Subcutaneous adipose tissue (tissue), 4 donors: ENCODE results near the gene TPRN. TPM values are rescaled to one million over a fixed set of nuclear protein-coding genes. Genes with fewer than 3 reads are reported as not detected.

Experiments used
- total RNA-seq, 4 donors: library from RNA; depleted of rRNA; stranded (reverse); fragments of >200 nt; gene quantifications; one replicate each; pipeline ENCODE4 v1.1.0, GENCODE V29; 2016
- TF ChIP-seq, protein P1 (sequence below): fragments of 450-650 bp; IDR thresholded peaks from one replicate; pipeline ENCODE4 v1.5.1; 2016; ENCODE audit warnings: low read depth, mild to moderate bottlenecking, control low read depth, antibody characterized with exemption, moderate library complexity

TPRN gene
- total RNA-seq, 4 donors from 2014 or later: 1.8 to 10.5 (median 4.9) TPM

DNA sequence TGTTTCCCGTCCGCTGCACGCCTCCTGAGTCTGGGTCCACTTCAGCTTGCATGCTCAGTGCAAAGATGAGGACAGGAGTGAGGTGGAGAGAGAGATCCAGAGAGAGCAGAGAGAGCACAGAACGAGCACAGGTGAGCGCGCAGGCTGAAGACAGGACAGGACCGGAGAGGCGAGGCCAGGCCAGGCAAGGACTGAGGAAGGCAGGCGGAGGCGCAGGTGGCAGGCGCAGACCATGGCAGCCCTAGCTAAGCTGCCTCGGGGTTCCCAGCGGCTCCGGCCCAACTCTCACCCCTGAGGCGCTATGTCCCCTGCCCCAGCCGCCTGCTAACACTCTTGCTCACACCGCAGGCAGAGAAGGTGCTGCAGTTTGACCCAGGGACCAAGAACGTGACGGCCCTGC, 51.9 kb downstream of the TPRN start:
- TF ChIP-seq, protein P1, sequence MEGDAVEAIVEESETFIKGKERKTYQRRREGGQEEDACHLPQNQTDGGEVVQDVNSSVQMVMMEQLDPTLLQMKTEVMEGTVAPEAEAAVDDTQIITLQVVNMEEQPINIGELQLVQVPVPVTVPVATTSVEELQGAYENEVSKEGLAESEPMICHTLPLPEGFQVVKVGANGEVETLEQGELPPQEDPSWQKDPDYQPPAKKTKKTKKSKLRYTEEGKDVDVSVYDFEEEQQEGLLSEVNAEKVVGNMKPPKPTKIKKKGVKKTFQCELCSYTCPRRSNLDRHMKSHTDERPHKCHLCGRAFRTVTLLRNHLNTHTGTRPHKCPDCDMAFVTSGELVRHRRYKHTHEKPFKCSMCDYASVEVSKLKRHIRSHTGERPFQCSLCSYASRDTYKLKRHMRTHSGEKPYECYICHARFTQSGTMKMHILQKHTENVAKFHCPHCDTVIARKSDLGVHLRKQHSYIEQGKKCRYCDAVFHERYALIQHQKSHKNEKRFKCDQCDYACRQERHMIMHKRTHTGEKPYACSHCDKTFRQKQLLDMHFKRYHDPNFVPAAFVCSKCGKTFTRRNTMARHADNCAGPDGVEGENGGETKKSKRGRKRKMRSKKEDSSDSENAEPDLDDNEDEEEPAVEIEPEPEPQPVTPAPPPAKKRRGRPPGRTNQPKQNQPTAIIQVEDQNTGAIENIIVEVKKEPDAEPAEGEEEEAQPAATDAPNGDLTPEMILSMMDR: no peak

- TF ChIP-seq, protein P1: no peak
These were observed 52.3 kb downstream of the TPRN start for GRCh38 chr9:137148242-137148641.

DNA sequence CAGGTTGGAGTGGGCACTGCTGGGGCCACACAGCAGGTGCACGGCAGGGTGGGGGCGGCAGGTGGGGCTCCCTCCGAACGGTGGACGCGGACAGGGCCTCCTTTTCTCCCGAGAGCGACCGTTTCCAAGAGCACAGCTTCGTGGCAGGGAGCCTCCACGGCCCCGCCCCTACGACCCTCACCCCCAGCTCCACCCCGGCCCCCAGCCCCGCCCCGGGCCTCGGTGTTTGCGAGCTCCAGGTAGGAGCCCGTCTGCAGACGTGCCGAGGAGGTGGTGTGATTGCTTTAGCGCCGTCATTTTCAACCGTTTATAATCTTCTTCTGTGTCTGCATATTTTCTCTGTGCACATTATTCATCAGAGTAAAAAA, 52.8 kb downstream of the TPRN start:
- TF ChIP-seq, protein P1: no peak

GRCh38 chr9:137147091-137147792, 53.3 kb downstream of the TPRN start:
- TF ChIP-seq, protein P1: no peak

- TF ChIP-seq, protein P1: no peak
These were observed 54.0 kb downstream of the TPRN start for GRCh38 chr9:137146527-137146918.

GRCh38 chr9:137145731-137146526, 54.6 kb downstream of the TPRN start:
- TF ChIP-seq, protein P1: no peak

- TF ChIP-seq, protein P1: no peak
These were observed 57.1 kb downstream of the TPRN start for GRCh38 chr9:137143459-137143858.
